ENCODE results near the gene AGAP1. TPM values are rescaled to one million over a fixed set of nuclear protein-coding genes. Genes with fewer than 3 reads are reported as not detected.
A peak's percentile ranks its signal among the peaks of the same experiment; 100 is the strongest.

The AGAP1 gene
- total RNA-seq, 6 experiments from 2014 or later: 8.1 to 11.2 (median 9.8) TPM

- no peak overlapping the region for H3K27ac ChIP-seq
- ATAC-seq (peak; percentile 6 to 46 (median 24)), DNase-seq (no peak)
- no peak overlapping the region for H3K4me3 ChIP-seq
- no peaks in the 10 kb centered on the region for H3K9me3 ChIP-seq
- no peaks in the 10 kb centered on the region for H3K36me3 ChIP-seq
- no peaks in the 10 kb centered on the region for H3K27me3 ChIP-seq
- TF ChIP-seq CTCF (IDR thresholded peaks at IDR 0.05) (no peak), POLR2A (IDR thresholded peaks at IDR 0.05) (no peak)
- WGBS (ENCODE audit: insufficient coverage, low coverage, low lambda C conversion rate, missing lambda C conversion rate): 80% methylated on average over 11 of the region's 14 CpGs
- intact Hi-C loops (cut with DNase I): no loop called here
- H3K4me1 ChIP-seq: peaks cover 0 to 11% (median 0%) of the 10 kb centered on the region in 4 donors
Observed at GRCh38 chr2:235614176-235614860, 120.5 kb downstream of the AGAP1 start.

GRCh38 chr2:235614900-235615712 is 121.3 kb downstream of the AGAP1 start:
- WGBS (ENCODE audit: insufficient coverage, low coverage, low lambda C conversion rate, missing lambda C conversion rate): 54% methylated on average over 11 of the region's 11 CpGs
- intact Hi-C loops (cut with DNase I): no loop called here

GRCh38 chr2:235616885-235617284 is 123.0 kb downstream of the AGAP1 start:
- TF ChIP-seq POLR2A (IDR thresholded peaks at IDR 0.05): no peak
- TF ChIP-seq CTCF (IDR thresholded peaks at IDR 0.05): no peak
- Histone ChIP-seq H3K4me3 (no peak overlapping the region), H3K9me3 (no peaks in the 10 kb centered on the region), H3K27ac (no peak overlapping the region), H3K27me3 (no peaks in the 10 kb centered on the region), H3K36me3 (no peaks in the 10 kb centered on the region), H3K4me1 (peaks cover 0 to 8% (median 0%) of the 10 kb centered on the region in 4 donors)
- ATAC-seq (no peak), DNase-seq (no peak)
- intact Hi-C loops (cut with DNase I): no loop called here
- WGBS (ENCODE audit: insufficient coverage, low coverage, low lambda C conversion rate, missing lambda C conversion rate): 62% methylated on average over 2 of the region's 2 CpGs

More at GRCh38 chr2:235614900-235615712, 121.3 kb downstream of the AGAP1 start:
- Histone ChIP-seq H3K27ac (no peak overlapping the region), H3K36me3 (no peaks in the 10 kb centered on the region), H3K27me3 (no peaks in the 10 kb centered on the region), H3K4me1 (peaks cover 0 to 11% (median 0%) of the 10 kb centered on the region in 4 donors), H3K9me3 (no peaks in the 10 kb centered on the region), H3K4me3 (no peak overlapping the region)
- DNase-seq: no peak
- ATAC-seq: peak; percentile 46 to 71 (median 58)
- no peak for TF ChIP-seq CTCF (IDR thresholded peaks at IDR 0.05)
- TF ChIP-seq POLR2A (IDR thresholded peaks at IDR 0.05): no peak

- intact Hi-C loops (cut with DNase I): no loop called here
- Histone ChIP-seq H3K4me3 (no peak overlapping the region), H3K9me3 (no peaks in the 10 kb centered on the region), H3K27me3 (no peaks in the 10 kb centered on the region), H3K36me3 (no peaks in the 10 kb centered on the region), H3K4me1 (peaks cover 0 to 8% (median 0%) of the 10 kb centered on the region in 4 donors), H3K27ac (no peak overlapping the region)
- no peak for DNase-seq
- TF ChIP-seq POLR2A (IDR thresholded peaks at IDR 0.05): no peak
- TF ChIP-seq CTCF (IDR thresholded peaks at IDR 0.05): no peak
- 90% methylated on average over 3 of the region's 7 CpGs for WGBS (ENCODE audit: insufficient coverage, low coverage, low lambda C conversion rate, missing lambda C conversion rate)
- ATAC-seq: no peak
Observed at GRCh38 chr2:235618039-235618438, 124.2 kb downstream of the AGAP1 start.

Measured in right lobe of liver (tissue), 6 donors.